Activated naive CD4-positive, alpha-beta T cell treated with anti-CD3 and anti-CD28 coated beads for 36 hours (primary cell): ENCODE results near the gene CEL. TPM values are rescaled to one million over a fixed set of nuclear protein-coding genes. Genes with fewer than 3 reads are reported as not detected.
"Not testable (repeated sequence)": the region's sequence is repeated elsewhere in the genome, so short reads cannot be mapped to it uniquely, and the experiment has no call there.

ENCODE experiments used
- CTCF ChIA-PET: fragments of 350-600 bp; sonication (Branson Sonifier 250); formaldehyde crosslinking; loops from one replicate; lab custom pipeline; 2021; ENCODE audit warnings: antibody characterized with exemption; lab: Charles Lee
- DNase-seq: peaks from one replicate; pipeline ENCODE4 v3.0.0-alpha.2; 2020
- H3K27ac Mint-ChIP-seq: one replicate; pipeline ENCODE4 v1.8.0; 2021; ENCODE audit warnings: mild to moderate bottlenecking, mixed read lengths
- H3K27me3 Mint-ChIP-seq: one replicate; pipeline ENCODE4 v1.8.0; 2021; ENCODE audit warnings: low read depth, mixed read lengths
- H3K36me3 Mint-ChIP-seq: one replicate; pipeline ENCODE4 v1.8.0; 2021; ENCODE audit warnings: low read depth, mixed read lengths
- H3K4me1 Mint-ChIP-seq: one replicate; pipeline ENCODE4 v1.8.0; 2021; ENCODE audit warnings: low read depth, mixed read lengths
- H3K4me3 Mint-ChIP-seq: one replicate; pipeline ENCODE4 v1.8.0; 2021; ENCODE audit warnings: mild to moderate bottlenecking, moderate library complexity, mixed read lengths
- H3K9me3 Mint-ChIP-seq: one replicate; pipeline ENCODE4 v1.8.0; 2021; ENCODE audit warnings: mixed read lengths
- intact Hi-C: fragments of 100-400 bp; cut with micrococcal nuclease; formaldehyde crosslinking; loops from one replicate; pipeline ENCODE4 v1.15.1; 2023
- total RNA-seq, 2 experiments: library from RNA; stranded (reverse); gene quantifications; one replicate each; pipeline ENCODE4 v1.2.3, GENCODE V29; 2021

Gene CEL
- total RNA-seq, 2 experiments from 2014 or later, result 2.1 to 2.2 TPM

DNA sequence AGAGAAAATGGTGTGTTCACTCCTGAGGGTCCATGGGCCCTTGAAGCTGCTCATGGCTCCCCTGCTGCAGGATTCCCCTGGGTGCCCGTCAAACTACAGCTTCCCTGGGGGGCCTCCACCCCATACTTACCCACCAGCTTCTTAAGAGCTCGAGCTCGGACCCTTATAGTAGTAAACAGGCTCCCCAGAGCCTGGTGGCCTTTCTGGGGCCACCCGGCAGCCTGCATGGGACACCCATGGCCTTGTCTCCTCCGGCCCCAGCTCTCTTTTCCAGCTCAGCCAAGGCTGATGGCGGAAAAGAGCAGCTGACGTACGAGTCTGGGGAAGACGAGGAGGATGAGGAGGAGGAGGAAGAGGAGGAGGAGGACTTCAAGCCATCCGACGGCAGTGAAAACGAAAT lies 4.2 kb upstream of the CEL start:
- Mint-ChIP-seq H3K27me3 (no peaks in the 10 kb centered on the region), H3K36me3 (peaks cover 17% of the 10 kb centered on the region), H3K4me3 (no peak overlapping the region), H3K9me3 (no peaks in the 10 kb centered on the region), H3K4me1 (peaks cover 55% of the 10 kb centered on the region), H3K27ac (peak overlapping the region; percentile 30)
- no peak for DNase-seq
- CTCF ChIA-PET, result interaction anchor here (1.6 kb wide), 1 partner anchor 87 kb away, joined by 6 read pairs; no protein-coding TSS in a partner anchor
- intact Hi-C loops, result loop anchor here (2.0 kb wide), 1 partner anchor 27 kb away; the partner anchor contains the start of gene GTF3C5

DNA sequence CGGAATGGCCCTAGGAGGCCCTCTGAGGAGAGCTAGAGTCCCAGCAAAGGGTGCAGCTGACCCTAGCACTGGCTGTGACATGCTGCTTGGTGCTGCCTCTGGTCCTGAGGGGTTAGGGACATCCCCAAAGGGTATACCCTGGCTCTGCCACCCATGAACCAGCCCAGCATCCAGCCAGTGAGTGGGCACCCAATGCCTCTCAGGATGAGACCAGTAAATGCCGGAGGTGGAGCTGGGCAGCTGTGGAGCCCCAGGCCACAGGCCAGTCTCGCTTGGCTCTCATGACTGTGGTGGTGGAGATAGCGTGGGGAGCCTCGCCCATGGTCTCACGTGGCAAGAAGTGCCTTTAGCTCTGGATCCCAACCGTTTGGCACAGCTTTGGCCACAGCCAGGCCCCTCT lies 3.7 kb upstream of the CEL start:
- H3K4me3 Mint-ChIP-seq, result no peak overlapping the region
- intact Hi-C loops, result loop anchor here (2.0 kb wide), 1 partner anchor 89 kb away; no protein-coding TSS in a partner anchor
- no peak for DNase-seq
- peaks cover 55% of the 10 kb centered on the region for H3K4me1 Mint-ChIP-seq
- no peak overlapping the region for H3K27ac Mint-ChIP-seq
- peaks cover 17% of the 10 kb centered on the region for H3K36me3 Mint-ChIP-seq
- CTCF ChIA-PET, result interaction anchor here (1.6 kb wide), 1 partner anchor 86 kb away, joined by 6 read pairs; no protein-coding TSS in a partner anchor
- H3K9me3 Mint-ChIP-seq, result no peaks in the 10 kb centered on the region
- H3K27me3 Mint-ChIP-seq, result no peaks in the 10 kb centered on the region

- no peaks in the 10 kb centered on the region for H3K9me3 Mint-ChIP-seq
- peak overlapping the region; percentile 71 for H3K27ac Mint-ChIP-seq
- peak; percentile 30 for DNase-seq
- no peak overlapping the region for H3K4me3 Mint-ChIP-seq
- H3K36me3 Mint-ChIP-seq, result peaks cover 15% of the 10 kb centered on the region
- no peaks in the 10 kb centered on the region for H3K27me3 Mint-ChIP-seq
- intact Hi-C loops, result loop anchor here (2.0 kb wide), 1 partner anchor 88 kb away; no protein-coding TSS in a partner anchor
- peaks cover 55% of the 10 kb centered on the region for H3K4me1 Mint-ChIP-seq
- CTCF ChIA-PET, result interaction anchor here (1.6 kb wide), 2 partner anchors 28 to 85 kb away, joined by 4 to 6 read pairs; partner anchors contain the start of gene GTF3C5
These were observed 3.0 kb upstream of the CEL start for GRCh38 chr9:133058550-133059320.

- intact Hi-C loops, result loop anchor here (2.0 kb wide), 1 partner anchor 87 kb away; no protein-coding TSS in a partner anchor
- H3K27me3 Mint-ChIP-seq, result no peaks in the 10 kb centered on the region
- peak; percentile 38 for DNase-seq
- CTCF ChIA-PET, result interaction anchor here (1.6 kb wide), 1 partner anchor 29 kb away, joined by 4 read pairs; the partner anchor contains the start of gene GTF3C5
- peaks cover 12% of the 10 kb centered on the region for H3K36me3 Mint-ChIP-seq
- H3K9me3 Mint-ChIP-seq, result no peaks in the 10 kb centered on the region
- peak overlapping the region; percentile 13 for H3K27ac Mint-ChIP-seq
- H3K4me3 Mint-ChIP-seq, result no peak overlapping the region
- peaks cover 55% of the 10 kb centered on the region for H3K4me1 Mint-ChIP-seq
These were observed 2.2 kb upstream of the CEL start for GRCh38 chr9:133059623-133060022.

DNA sequence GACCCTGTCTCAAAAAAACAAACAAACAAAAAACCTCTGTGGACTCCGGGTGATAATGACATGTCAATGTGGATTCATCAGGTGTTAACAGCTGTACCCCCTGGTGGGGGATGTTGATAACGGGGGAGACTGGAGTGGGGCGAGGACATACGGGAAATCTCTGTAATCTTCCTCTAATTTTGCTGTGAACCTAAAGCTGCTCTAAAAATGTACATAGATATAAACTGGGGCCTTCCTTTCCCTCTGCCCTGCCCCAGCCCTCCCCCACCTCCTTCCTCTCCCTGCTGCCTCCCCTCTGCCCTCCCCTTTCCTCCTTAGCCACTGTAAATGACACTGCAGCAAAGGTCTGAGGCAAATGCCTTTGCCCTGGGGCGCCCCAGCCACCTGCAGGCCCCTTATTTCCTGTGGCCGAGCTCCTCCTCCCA lies 1.4 kb upstream of the CEL start:
- no peak overlapping the region for H3K4me3 Mint-ChIP-seq
- H3K36me3 Mint-ChIP-seq, result peaks cover 10% of the 10 kb centered on the region
- DNase-seq, result peak; percentile 33
- peaks cover 54% of the 10 kb centered on the region for H3K4me1 Mint-ChIP-seq
- H3K27ac Mint-ChIP-seq, result peak overlapping the region; percentile 71
- CTCF ChIA-PET, result interaction anchor here (1.6 kb wide), 1 partner anchor 30 kb away, joined by 4 read pairs; the partner anchor contains the start of gene GTF3C5
- no peaks in the 10 kb centered on the region for H3K27me3 Mint-ChIP-seq
- intact Hi-C loops, result no loop called here
- no peaks in the 10 kb centered on the region for H3K9me3 Mint-ChIP-seq

- H3K9me3 Mint-ChIP-seq, H3K27me3 Mint-ChIP-seq, H3K4me3 Mint-ChIP-seq, intact Hi-C loops, H3K36me3 Mint-ChIP-seq, CTCF ChIA-PET: not testable (repeated sequence)
- Mint-ChIP-seq H3K4me1 (peaks cover 48% of the 10 kb centered on the region), H3K27ac (peak overlapping the region; percentile 42)
- peak; percentile 32 for DNase-seq
These were observed 590 bp upstream of the CEL start for GRCh38 chr9:133061019-133061763.

GRCh38 chr9:133062569-133062968 lies 788 bp downstream of the CEL start:
- H3K4me3 Mint-ChIP-seq, H3K27ac Mint-ChIP-seq, CTCF ChIA-PET, H3K27me3 Mint-ChIP-seq, H3K36me3 Mint-ChIP-seq, DNase-seq, H3K9me3 Mint-ChIP-seq, intact Hi-C loops: not testable (repeated sequence)
- H3K4me1 Mint-ChIP-seq, result peaks cover 37% of the 10 kb centered on the region

- CTCF ChIA-PET, result interaction anchor here (1.3 kb wide), 1 partner anchor 84 kb away, joined by 3 read pairs; no protein-coding TSS in a partner anchor
- intact Hi-C loops, result no loop called here
- DNase-seq, result no peak
- Mint-ChIP-seq H3K9me3 (no peaks in the 10 kb centered on the region), H3K4me3 (no peak overlapping the region), H3K27me3 (no peaks in the 10 kb centered on the region), H3K4me1 (peaks cover 33% of the 10 kb centered on the region), H3K27ac (no peak overlapping the region), H3K36me3 (peaks cover 2% of the 10 kb centered on the region)
These were observed 1.3 kb downstream of the CEL start for GRCh38 chr9:133063159-133063499.

GRCh38 chr9:133063500-133064231 lies 1.9 kb downstream of the CEL start:
- Mint-ChIP-seq H3K4me1 (peaks cover 27% of the 10 kb centered on the region), H3K27ac (no peak overlapping the region), H3K4me3 (no peak overlapping the region), H3K27me3 (no peaks in the 10 kb centered on the region), H3K36me3 (peaks cover 2% of the 10 kb centered on the region), H3K9me3 (no peaks in the 10 kb centered on the region)
- DNase-seq, result no peak
- intact Hi-C loops, result no loop called here
- CTCF ChIA-PET, result interaction anchor here (0.5 to 1.3 kb wide), 2 partner anchors 12 to 84 kb away, joined by 3 read pairs; no protein-coding TSS in a partner anchor

DNA sequence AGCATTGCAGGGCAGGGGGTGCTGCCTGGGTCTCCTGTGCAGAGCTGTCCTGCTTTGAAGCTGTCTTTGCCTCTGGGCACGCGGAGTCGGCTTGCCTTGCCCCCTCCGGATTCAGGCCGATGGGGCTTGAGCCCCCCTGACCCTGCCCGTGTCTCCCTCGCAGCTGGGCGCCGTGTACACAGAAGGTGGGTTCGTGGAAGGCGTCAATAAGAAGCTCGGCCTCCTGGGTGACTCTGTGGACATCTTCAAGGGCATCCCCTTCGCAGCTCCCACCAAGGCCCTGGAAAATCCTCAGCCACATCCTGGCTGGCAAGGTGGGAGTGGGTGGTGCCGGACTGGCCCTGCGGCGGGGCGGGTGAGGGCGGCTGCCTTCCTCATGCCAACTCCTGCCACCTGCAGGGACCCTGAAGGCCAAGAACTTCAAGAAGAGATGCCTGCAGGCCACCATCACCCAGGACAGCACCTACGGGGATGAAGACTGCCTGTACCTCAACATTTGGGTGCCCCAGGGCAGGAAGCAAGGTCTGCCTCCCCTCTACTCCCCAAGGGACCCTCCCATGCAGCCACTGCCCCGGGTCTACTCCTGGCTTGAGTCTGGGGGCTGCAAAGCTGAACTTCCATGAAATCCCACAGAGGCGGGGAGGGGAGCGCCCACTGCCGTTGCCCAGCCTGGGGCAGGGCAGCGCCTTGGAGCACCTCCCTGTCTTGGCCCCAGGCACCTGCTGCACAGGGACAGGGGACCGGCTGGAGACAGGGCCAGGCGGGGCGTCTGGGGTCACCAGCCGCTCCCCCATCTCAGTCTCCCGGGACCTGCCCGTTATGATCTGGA lies 2.7 kb downstream of the CEL start:
- no peaks in the 10 kb centered on the region for H3K36me3 Mint-ChIP-seq
- H3K4me3 Mint-ChIP-seq, result no peak overlapping the region
- CTCF ChIA-PET, result interaction anchor here (0.5 to 1.3 kb wide), 2 partner anchors 11 to 83 kb away, joined by 3 read pairs; no protein-coding TSS in a partner anchor
- peaks cover 19% of the 10 kb centered on the region for H3K4me1 Mint-ChIP-seq
- no peak for DNase-seq
- intact Hi-C loops, result no loop called here
- no peak overlapping the region for H3K27ac Mint-ChIP-seq
- H3K9me3 Mint-ChIP-seq, result no peaks in the 10 kb centered on the region
- no peaks in the 10 kb centered on the region for H3K27me3 Mint-ChIP-seq

- Mint-ChIP-seq H3K4me3 (no peak overlapping the region), H3K4me1 (peaks cover 15% of the 10 kb centered on the region), H3K36me3 (no peaks in the 10 kb centered on the region), H3K9me3 (no peaks in the 10 kb centered on the region), H3K27ac (no peak overlapping the region), H3K27me3 (no peaks in the 10 kb centered on the region)
- no peak for DNase-seq
- CTCF ChIA-PET, result no interaction called here
- intact Hi-C loops, result no loop called here
These were observed 3.2 kb downstream of the CEL start for GRCh38 chr9:133065070-133065388.
